ENCODE results near the gene KCNJ15. TPM values are rescaled to one million over a fixed set of nuclear protein-coding genes. Genes with fewer than 3 reads are reported as not detected.

KCNJ15 gene
- total and polyA plus RNA-seq, 2 experiments from 2014 or later = not detected

DNA sequence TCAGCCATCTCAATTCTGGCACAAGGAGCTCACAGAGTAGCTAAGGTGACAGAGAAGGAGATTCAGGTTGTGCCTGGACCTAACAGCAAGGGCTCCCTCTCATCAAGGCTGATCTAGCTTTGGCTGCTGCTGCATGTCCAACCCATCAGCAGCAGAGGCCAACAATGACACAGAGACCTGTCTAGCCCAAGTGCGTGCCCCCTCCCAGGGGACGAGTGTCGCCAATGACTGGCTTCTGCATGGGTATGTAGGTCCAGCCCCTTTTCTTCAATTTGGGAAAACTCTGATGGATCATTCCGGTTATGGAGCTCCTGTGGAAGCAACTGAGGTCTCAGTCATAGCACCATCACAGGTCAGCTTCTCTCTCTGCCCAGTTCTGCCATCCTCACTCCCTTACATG is 83.3 kb downstream of the KCNJ15 start:
- no peaks in the 10 kb centered on the region for H3F3A ChIP-seq (replicated peaks; ENCODE audit: low read depth)
- H3K36me3 ChIP-seq (ENCODE audit: insufficient read depth) = no peaks in the 10 kb centered on the region
- H3K9me2 ChIP-seq (ENCODE audit: insufficient read depth) = peaks cover 13% of the 10 kb centered on the region
- H3K27ac ChIP-seq (ENCODE audit: low read depth) = no peak overlapping the region
- H3K4me3 ChIP-seq = no peak overlapping the region
- no peaks in the 10 kb centered on the region for H3K4me1 ChIP-seq (ENCODE audit: insufficient read depth)
- H3K79me2 ChIP-seq (replicated peaks; ENCODE audit: insufficient read depth) = no peaks in the 10 kb centered on the region
- H3K4me2 ChIP-seq = no peak overlapping the region
- peaks cover 4% of the 10 kb centered on the region for H3K27me3 Mint-ChIP-seq (ENCODE audit: insufficient read depth, low read depth, poor library complexity)
- H3K36me3 Mint-ChIP-seq (ENCODE audit: low read depth) = no peaks in the 10 kb centered on the region
- DNase-seq (ENCODE audit: low spot score) (no peak), ATAC-seq (no peak)
- no peak overlapping the region for H2AFZ ChIP-seq
- no peaks in the 10 kb centered on the region for H4K20me1 ChIP-seq (replicated peaks; ENCODE audit: insufficient read depth)
- TF ChIP-seq JUNB (IDR thresholded peaks at IDR 0.05; ENCODE audit: unreplicated experiment) (no peak), STAT1 (IDR thresholded peaks at IDR 0.05; ENCODE audit: unreplicated experiment) (no peak)
- no peaks in the 10 kb centered on the region for H3K27me3 ChIP-seq (ENCODE audit: insufficient read depth)
- no peak overlapping the region for H3K4me3 Mint-ChIP-seq
- H3K27ac Mint-ChIP-seq = no peak overlapping the region
- H3K4me1 Mint-ChIP-seq = no peaks in the 10 kb centered on the region
- H3K9me3 Mint-ChIP-seq = no peaks in the 10 kb centered on the region

DNA sequence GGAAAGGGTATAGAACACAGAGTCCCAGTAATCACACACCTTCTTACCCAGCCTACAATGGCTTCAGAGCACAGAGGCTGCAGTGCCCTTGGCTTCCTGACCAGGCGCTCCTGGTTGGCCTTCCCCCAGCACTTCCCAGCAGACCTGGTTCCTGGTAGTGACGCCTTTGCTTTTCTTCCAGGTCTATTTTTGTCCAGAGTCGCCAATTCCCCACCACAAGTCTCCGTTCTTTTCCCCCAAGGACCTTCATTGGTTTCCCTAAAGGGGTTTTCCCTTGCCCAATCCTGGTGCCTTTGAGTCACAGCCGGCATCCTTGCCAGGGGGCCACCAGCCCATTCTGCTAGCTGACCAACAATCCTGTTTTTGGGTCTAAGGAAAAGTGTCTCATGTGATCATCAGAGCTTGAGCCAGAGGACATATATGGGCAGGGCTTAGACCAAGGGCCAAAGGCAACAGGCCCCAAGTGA is 84.8 kb downstream of the KCNJ15 start:
- DNase-seq (ENCODE audit: low spot score) (no peak), ATAC-seq (no peak)
- Histone ChIP-seq H3K27me3 (ENCODE audit: insufficient read depth) (no peaks in the 10 kb centered on the region), H3K4me1 (ENCODE audit: insufficient read depth) (no peaks in the 10 kb centered on the region), H2AFZ (no peak overlapping the region), H3K9me2 (ENCODE audit: insufficient read depth) (peaks cover 8% of the 10 kb centered on the region), H4K20me1 (replicated peaks; ENCODE audit: insufficient read depth) (no peaks in the 10 kb centered on the region), H3K36me3 (ENCODE audit: insufficient read depth) (no peaks in the 10 kb centered on the region), H3F3A (replicated peaks; ENCODE audit: low read depth) (no peaks in the 10 kb centered on the region), H3K27ac (ENCODE audit: low read depth) (no peak overlapping the region), H3K4me3 (no peak overlapping the region), H3K4me2 (no peak overlapping the region), H3K79me2 (replicated peaks; ENCODE audit: insufficient read depth) (no peaks in the 10 kb centered on the region)
- H3K9me3 Mint-ChIP-seq = no peaks in the 10 kb centered on the region
- H3K4me3 Mint-ChIP-seq = no peak overlapping the region
- H3K36me3 Mint-ChIP-seq (ENCODE audit: low read depth) = no peaks in the 10 kb centered on the region; the same call in 2 of the 3 replicates
- H3K27me3 Mint-ChIP-seq (ENCODE audit: insufficient read depth, low read depth, poor library complexity) = no peaks in the 10 kb centered on the region
- no peaks in the 10 kb centered on the region for H3K4me1 Mint-ChIP-seq
- no peak overlapping the region for H3K27ac Mint-ChIP-seq
- TF ChIP-seq, protein P1, sequence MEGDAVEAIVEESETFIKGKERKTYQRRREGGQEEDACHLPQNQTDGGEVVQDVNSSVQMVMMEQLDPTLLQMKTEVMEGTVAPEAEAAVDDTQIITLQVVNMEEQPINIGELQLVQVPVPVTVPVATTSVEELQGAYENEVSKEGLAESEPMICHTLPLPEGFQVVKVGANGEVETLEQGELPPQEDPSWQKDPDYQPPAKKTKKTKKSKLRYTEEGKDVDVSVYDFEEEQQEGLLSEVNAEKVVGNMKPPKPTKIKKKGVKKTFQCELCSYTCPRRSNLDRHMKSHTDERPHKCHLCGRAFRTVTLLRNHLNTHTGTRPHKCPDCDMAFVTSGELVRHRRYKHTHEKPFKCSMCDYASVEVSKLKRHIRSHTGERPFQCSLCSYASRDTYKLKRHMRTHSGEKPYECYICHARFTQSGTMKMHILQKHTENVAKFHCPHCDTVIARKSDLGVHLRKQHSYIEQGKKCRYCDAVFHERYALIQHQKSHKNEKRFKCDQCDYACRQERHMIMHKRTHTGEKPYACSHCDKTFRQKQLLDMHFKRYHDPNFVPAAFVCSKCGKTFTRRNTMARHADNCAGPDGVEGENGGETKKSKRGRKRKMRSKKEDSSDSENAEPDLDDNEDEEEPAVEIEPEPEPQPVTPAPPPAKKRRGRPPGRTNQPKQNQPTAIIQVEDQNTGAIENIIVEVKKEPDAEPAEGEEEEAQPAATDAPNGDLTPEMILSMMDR (conservative IDR thresholded peaks at IDR 0.05; ENCODE audit: low read depth in 2 of 2) = no peak
- no peak for TF ChIP-seq POLR2AphosphoS5 (IDR thresholded peaks at IDR 0.05; ENCODE audit: low read depth)
- TF ChIP-seq, protein P2, sequence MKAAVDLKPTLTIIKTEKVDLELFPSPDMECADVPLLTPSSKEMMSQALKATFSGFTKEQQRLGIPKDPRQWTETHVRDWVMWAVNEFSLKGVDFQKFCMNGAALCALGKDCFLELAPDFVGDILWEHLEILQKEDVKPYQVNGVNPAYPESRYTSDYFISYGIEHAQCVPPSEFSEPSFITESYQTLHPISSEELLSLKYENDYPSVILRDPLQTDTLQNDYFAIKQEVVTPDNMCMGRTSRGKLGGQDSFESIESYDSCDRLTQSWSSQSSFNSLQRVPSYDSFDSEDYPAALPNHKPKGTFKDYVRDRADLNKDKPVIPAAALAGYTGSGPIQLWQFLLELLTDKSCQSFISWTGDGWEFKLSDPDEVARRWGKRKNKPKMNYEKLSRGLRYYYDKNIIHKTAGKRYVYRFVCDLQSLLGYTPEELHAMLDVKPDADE (IDR thresholded peaks at IDR 0.05) = no peak
- no peak for TF ChIP-seq ZNF114 (CRISPR knock-in tag; IDR thresholded peaks at IDR 0.05)
- TF ChIP-seq STAT1 (IDR thresholded peaks at IDR 0.05; ENCODE audit: unreplicated experiment) = no peak
- TF ChIP-seq, protein P3, sequence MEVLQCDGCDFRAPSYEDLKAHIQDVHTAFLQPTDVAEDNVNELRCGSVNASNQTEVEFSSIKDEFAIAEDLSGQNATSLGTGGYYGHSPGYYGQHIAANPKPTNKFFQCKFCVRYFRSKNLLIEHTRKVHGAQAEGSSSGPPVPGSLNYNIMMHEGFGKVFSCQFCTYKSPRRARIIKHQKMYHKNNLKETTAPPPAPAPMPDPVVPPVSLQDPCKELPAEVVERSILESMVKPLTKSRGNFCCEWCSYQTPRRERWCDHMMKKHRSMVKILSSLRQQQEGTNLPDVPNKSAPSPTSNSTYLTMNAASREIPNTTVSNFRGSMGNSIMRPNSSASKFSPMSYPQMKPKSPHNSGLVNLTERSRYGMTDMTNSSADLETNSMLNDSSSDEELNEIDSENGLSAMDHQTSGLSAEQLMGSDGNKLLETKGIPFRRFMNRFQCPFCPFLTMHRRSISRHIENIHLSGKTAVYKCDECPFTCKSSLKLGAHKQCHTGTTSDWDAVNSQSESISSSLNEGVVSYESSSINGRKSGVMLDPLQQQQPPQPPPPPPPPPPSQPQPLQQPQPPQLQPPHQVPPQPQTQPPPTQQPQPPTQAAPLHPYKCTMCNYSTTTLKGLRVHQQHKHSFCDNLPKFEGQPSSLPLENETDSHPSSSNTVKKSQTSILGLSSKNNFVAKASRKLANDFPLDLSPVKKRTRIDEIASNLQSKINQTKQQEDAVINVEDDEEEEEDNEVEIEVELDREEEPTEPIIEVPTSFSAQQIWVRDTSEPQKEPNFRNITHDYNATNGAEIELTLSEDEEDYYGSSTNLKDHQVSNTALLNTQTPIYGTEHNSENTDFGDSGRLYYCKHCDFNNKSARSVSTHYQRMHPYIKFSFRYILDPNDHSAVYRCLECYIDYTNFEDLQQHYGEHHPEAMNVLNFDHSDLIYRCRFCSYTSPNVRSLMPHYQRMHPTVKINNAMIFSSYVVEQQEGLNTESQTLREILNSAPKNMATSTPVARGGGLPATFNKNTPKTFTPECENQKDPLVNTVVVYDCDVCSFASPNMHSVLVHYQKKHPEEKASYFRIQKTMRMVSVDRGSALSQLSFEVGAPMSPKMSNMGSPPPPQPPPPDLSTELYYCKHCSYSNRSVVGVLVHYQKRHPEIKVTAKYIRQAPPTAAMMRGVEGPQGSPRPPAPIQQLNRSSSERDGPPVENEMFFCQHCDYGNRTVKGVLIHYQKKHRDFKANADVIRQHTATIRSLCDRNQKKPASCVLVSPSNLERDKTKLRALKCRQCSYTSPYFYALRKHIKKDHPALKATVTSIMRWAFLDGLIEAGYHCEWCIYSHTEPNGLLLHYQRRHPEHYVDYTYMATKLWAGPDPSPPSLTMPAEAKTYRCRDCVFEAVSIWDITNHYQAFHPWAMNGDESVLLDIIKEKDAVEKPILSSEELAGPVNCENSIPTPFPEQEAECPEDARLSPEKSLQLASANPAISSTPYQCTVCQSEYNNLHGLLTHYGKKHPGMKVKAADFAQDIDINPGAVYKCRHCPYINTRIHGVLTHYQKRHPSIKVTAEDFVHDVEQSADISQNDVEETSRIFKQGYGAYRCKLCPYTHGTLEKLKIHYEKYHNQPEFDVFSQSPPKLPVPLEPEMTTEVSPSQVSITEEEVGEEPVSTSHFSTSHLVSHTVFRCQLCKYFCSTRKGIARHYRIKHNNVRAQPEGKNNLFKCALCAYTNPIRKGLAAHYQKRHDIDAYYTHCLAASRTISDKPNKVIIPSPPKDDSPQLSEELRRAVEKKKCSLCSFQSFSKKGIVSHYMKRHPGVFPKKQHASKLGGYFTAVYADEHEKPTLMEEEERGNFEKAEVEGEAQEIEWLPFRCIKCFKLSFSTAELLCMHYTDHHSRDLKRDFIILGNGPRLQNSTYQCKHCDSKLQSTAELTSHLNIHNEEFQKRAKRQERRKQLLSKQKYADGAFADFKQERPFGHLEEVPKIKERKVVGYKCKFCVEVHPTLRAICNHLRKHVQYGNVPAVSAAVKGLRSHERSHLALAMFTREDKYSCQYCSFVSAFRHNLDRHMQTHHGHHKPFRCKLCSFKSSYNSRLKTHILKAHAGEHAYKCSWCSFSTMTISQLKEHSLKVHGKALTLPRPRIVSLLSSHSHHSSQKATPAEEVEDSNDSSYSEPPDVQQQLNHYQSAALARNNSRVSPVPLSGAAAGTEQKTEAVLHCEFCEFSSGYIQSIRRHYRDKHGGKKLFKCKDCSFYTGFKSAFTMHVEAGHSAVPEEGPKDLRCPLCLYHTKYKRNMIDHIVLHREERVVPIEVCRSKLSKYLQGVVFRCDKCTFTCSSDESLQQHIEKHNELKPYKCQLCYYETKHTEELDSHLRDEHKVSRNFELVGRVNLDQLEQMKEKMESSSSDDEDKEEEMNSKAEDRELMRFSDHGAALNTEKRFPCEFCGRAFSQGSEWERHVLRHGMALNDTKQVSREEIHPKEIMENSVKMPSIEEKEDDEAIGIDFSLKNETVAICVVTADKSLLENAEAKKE (CRISPR knock-in tag; IDR thresholded peaks at IDR 0.05) = no peak
- no peak for TF ChIP-seq EZH2 (IDR thresholded peaks at IDR 0.05; ENCODE audit: low read depth, unreplicated experiment)
- TF ChIP-seq ZNF331 (CRISPR knock-in tag; IDR thresholded peaks at IDR 0.05; ENCODE audit: low read depth) = no peak
- TF ChIP-seq NANOG (IDR thresholded peaks at IDR 0.05; ENCODE audit: borderline replicate concordance) = no peak
- TF ChIP-seq CREB1 (CRISPR knock-in tag; IDR thresholded peaks at IDR 0.05; ENCODE audit: low read depth) = no peak
- TF ChIP-seq JUNB (IDR thresholded peaks at IDR 0.05; ENCODE audit: unreplicated experiment) = no peak

Measured in GM23338 (cell line).